ENCODE results near the gene CBL.

GRCh38 chr11:119293461-119293860 is 87.3 kb downstream of the CBL start:
- TF ChIP-seq CTCF (IDR thresholded peaks at IDR 0.05): no peak
- no peak for TF ChIP-seq ZFX (IDR thresholded peaks at IDR 0.05; ENCODE audit: borderline replicate concordance)
